ENCODE data around the gene MEGF6. TPM values are rescaled to one million over a fixed set of nuclear protein-coding genes. Genes with fewer than 3 reads are reported as not detected.

MEGF6 gene
- total and polyA plus RNA-seq, 2 donors (not counting 1 experiment from before 2014, with no cell fraction given), result 43.2 to 77.3 TPM

DNA sequence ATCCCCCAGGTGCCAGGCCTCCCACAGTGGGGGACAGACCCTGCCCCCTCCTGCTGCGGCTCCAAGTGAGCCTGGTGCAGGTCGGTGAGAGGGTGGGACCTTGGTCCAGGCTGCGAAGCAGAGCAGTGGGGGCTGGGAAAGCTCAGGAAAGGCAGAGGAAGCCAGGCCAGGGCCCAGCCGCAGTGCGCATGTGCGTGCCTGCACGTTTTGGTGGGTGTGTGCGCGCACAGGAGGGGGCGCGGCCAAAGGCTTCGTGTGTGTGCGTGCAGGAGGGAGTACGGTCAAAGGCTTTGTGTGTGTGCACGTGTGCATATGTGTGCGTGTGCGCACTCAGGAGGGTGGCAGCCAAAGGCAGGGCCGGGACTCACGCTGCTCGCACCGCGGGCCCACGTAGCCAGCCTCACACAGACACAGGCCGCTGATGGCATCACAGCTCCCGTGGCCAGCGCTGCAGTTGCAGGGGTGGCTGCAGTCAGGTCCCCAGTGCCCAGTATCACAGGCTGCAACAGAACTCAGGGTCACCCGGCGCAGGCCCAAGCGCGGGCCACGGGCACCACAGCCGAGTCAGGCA is 111.0 kb downstream of the MEGF6 start:
- Histone ChIP-seq H3K27ac (ENCODE audit: low read length in 2 of 2) (no peak overlapping the region), H3K4me1 (ENCODE audit: control insufficient read depth in 2 of 2, insufficient read depth in 2 of 2, low read length in 2 of 2) (no peaks in the 10 kb centered on the region), H4K20me1 (ENCODE audit: control insufficient read depth, insufficient read depth, low read length, poor library complexity, severe bottlenecking) (no peaks in the 10 kb centered on the region), H3K4me2 (replicated peaks; ENCODE audit: low read depth, low read length, poor library complexity, severe bottlenecking) (no peak overlapping the region), H3K9ac (ENCODE audit: low read length) (no peak overlapping the region), H3K36me3 (replicated peaks in 1 of 2; ENCODE audit: control extremely low read depth in 1 of 2, control insufficient read depth in 1 of 2, extremely low read depth in 1 of 2, insufficient read depth in 2 of 2, low read length in 1 of 2) (no peaks in the 10 kb centered on the region), H3K4me3 (ENCODE audit: control extremely low read depth in 1 of 5, extremely low read depth in 1 of 5, insufficient read depth in 1 of 5, low read depth in 2 of 5, low read length in 4 of 5) (no peak overlapping the region), H3K27me3 (replicated peaks in 1 of 4; ENCODE audit: control extremely low read depth in 1 of 4, control insufficient read depth in 3 of 4, insufficient read depth in 4 of 4, low read length in 3 of 4) (no peaks in the 10 kb centered on the region), H2AFZ (ENCODE audit: insufficient read depth, low read depth, low read length, poor library complexity, severe bottlenecking) (no peak overlapping the region), H3K79me2 (ENCODE audit: control insufficient read depth, insufficient read depth, low read length) (no peaks in the 10 kb centered on the region), H3K9me3 (ENCODE audit: control extremely low read depth in 1 of 3, control insufficient read depth in 2 of 3, insufficient read depth in 1 of 3, low read length in 2 of 3) (peaks cover 0 to 6% (median 0%) of the 10 kb centered on the region in 3 donors)
- no peak overlapping the region for H3K4me3 Mint-ChIP-seq
- WGBS (ENCODE audit: insufficient coverage), result 95% methylated on average over 31 of the region's 32 CpGs
- no peak for ATAC-seq (ENCODE audit: low read depth)
- intact Hi-C loops (cut with micrococcal nuclease), result no loop called here
- ChIA-PET CTCF (interaction anchor here (0.6 kb wide), 1 partner anchor 18 kb away, joined by 3 read pairs; no protein-coding TSS in a partner anchor), POLR2A (no interaction called here)
- H3K27me3 Mint-ChIP-seq, result no peaks in the 10 kb centered on the region
- no peak for DNase-seq
- no peaks in the 10 kb centered on the region for H3K4me1 Mint-ChIP-seq
- TF ChIP-seq, protein P1, sequence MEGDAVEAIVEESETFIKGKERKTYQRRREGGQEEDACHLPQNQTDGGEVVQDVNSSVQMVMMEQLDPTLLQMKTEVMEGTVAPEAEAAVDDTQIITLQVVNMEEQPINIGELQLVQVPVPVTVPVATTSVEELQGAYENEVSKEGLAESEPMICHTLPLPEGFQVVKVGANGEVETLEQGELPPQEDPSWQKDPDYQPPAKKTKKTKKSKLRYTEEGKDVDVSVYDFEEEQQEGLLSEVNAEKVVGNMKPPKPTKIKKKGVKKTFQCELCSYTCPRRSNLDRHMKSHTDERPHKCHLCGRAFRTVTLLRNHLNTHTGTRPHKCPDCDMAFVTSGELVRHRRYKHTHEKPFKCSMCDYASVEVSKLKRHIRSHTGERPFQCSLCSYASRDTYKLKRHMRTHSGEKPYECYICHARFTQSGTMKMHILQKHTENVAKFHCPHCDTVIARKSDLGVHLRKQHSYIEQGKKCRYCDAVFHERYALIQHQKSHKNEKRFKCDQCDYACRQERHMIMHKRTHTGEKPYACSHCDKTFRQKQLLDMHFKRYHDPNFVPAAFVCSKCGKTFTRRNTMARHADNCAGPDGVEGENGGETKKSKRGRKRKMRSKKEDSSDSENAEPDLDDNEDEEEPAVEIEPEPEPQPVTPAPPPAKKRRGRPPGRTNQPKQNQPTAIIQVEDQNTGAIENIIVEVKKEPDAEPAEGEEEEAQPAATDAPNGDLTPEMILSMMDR (IDR thresholded peaks at IDR 0.05), result no peak
- TF ChIP-seq EZH2 (IDR thresholded peaks at IDR 0.05; ENCODE audit: borderline replicate concordance, insufficient read depth, low read depth, low read length, poor library complexity, severe bottlenecking), result no peak
- no peak overlapping the region for H3K27ac Mint-ChIP-seq
- H3K9me3 Mint-ChIP-seq (ENCODE audit: insufficient read depth), result no peaks in the 10 kb centered on the region

- Histone ChIP-seq H3K4me1 (ENCODE audit: control insufficient read depth in 2 of 2, insufficient read depth in 2 of 2, low read length in 2 of 2) (no peaks in the 10 kb centered on the region), H3K27me3 (replicated peaks in 1 of 4; ENCODE audit: control extremely low read depth in 1 of 4, control insufficient read depth in 3 of 4, insufficient read depth in 4 of 4, low read length in 3 of 4) (no peaks in the 10 kb centered on the region), H4K20me1 (ENCODE audit: control insufficient read depth, insufficient read depth, low read length, poor library complexity, severe bottlenecking) (no peaks in the 10 kb centered on the region), H3K36me3 (replicated peaks in 1 of 2; ENCODE audit: control extremely low read depth in 1 of 2, control insufficient read depth in 1 of 2, extremely low read depth in 1 of 2, insufficient read depth in 2 of 2, low read length in 1 of 2) (no peaks in the 10 kb centered on the region), H2AFZ (ENCODE audit: insufficient read depth, low read depth, low read length, poor library complexity, severe bottlenecking) (no peak overlapping the region), H3K27ac (ENCODE audit: low read length in 2 of 2) (no peak overlapping the region), H3K9ac (ENCODE audit: low read length) (no peak overlapping the region), H3K9me3 (ENCODE audit: control extremely low read depth in 1 of 3, control insufficient read depth in 2 of 3, insufficient read depth in 1 of 3, low read length in 2 of 3) (peaks cover 0 to 6% (median 0%) of the 10 kb centered on the region in 3 donors), H3K4me2 (replicated peaks; ENCODE audit: low read depth, low read length, poor library complexity, severe bottlenecking) (no peak overlapping the region), H3K4me3 (ENCODE audit: control extremely low read depth in 1 of 5, extremely low read depth in 1 of 5, insufficient read depth in 1 of 5, low read depth in 2 of 5, low read length in 4 of 5) (no peak overlapping the region), H3K79me2 (ENCODE audit: control insufficient read depth, insufficient read depth, low read length) (no peaks in the 10 kb centered on the region)
- Mint-ChIP-seq H3K4me3 (no peak overlapping the region), H3K27ac (no peak overlapping the region), H3K9me3 (ENCODE audit: insufficient read depth) (no peaks in the 10 kb centered on the region), H3K4me1 (no peaks in the 10 kb centered on the region), H3K27me3 (no peaks in the 10 kb centered on the region)
- intact Hi-C loops (cut with micrococcal nuclease), result no loop called here
- CTCF ChIA-PET, result no interaction called here
- WGBS (ENCODE audit: insufficient coverage), result 89% methylated on average over 22 of the region's 22 CpGs
- POLR2A ChIA-PET, result no interaction called here
- TF ChIP-seq EZH2 (IDR thresholded peaks at IDR 0.05; ENCODE audit: borderline replicate concordance, insufficient read depth, low read depth, low read length, poor library complexity, severe bottlenecking), result no peak
- TF ChIP-seq, protein P1 (IDR thresholded peaks at IDR 0.05), result no peak
- no peak for ATAC-seq (ENCODE audit: low read depth)
- no peak for DNase-seq
Measured at GRCh38 chr1:3499611-3500010, 111.7 kb downstream of the MEGF6 start.
